ENCODE measurements around the gene SNX33.
"Not testable (repeated sequence)": the region's sequence is repeated elsewhere in the genome, so short reads cannot be mapped to it uniquely, and the experiment has no call there.

SNX33 gene

DNA sequence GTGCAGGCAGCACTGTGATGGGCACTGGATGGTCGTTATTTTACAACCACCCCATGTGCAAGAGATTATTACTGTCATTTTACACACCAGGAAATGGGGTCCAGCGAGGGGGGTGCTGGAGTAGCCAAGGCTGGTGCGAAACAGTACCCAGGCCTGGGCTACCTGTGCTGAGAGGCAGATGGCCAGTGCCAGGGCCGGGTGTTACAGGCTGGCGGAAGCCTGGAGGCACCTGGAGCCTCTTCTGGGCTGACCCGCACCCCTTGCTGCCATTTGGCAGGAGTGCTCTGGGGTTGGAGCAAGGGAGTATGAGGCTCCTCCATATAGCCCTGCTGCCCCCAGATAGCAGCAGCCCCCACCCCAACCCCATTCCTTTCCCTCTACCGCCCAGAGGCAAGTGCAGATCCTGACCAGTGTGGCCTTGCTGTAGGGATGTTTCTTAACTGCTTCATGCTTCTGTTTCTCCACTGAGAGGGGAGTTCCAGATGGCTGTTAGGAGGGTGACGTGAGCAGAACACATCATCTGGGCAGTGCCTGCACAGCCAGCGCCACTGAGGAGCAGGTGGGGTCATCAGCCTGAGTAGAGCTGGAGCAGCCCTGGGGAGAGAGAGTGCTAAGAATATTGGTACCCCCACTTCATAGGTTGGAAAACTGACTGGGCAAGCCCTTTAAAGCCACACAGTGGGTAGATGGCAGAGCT is 15.3 kb downstream of the SNX33 start:
- no peak for DNase-seq (ENCODE audit: low read depth, low spot score)

DNA sequence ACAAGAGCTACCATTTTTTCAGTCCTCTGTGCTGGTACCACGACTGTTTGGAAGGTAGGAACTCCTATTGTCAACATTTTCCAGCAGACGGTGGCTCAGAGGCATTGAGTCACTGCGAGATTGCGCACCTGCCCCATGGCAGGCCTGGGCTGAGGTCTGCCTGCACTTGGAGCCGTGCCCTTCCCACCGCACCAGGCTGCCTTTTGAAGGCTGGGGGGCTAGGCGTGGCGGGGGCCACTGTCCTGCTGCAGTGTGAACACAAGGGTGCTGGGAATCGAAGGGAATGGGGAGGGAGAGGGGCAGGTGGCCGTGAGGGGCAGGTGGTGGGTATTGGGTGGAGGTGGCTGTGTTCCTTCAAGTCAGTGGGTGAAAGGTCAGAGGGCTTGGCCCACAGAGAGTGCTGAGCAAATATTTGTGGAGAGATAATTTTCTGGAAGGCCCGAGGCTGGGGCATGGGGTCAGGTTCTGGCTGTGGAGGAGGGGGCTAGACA is 16.3 kb downstream of the SNX33 start:
- DNase-seq (ENCODE audit: low read depth, low spot score) = no peak

DNA sequence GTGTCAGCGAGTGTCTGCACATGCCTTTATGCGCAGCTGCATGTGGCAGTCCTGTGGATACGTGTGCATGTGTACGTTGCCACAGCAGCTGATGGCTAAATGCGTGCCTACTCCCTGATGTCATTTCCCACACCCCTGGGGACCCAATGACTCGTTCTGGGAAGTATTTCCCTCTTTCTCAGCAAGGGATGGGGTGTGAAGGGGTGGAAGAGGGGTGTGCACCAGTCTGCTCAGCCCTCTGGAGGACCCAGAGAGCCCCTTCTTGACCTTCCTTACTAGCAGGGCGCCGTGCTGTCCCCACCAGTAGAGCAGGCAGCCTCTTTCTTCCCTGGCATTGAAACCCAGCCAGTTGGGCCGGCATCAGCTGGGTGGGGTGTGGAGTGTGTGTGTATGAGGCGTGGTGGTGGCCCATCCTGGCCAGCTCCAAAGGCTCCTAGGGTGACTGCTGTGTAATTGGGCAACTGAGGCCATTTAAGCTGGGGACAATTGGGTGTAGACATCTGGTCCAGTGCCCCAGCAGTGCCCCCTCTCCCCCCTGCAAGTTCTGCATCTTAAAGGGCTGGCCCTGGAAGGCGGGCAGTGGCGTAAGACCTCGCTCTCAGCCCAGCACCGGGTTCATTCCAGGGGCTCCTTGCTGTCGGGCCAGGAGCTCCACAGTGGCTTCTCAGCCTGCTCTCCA is 19.2 kb downstream of the SNX33 start:
- no peak for DNase-seq (ENCODE audit: low read depth, low spot score)

DNA sequence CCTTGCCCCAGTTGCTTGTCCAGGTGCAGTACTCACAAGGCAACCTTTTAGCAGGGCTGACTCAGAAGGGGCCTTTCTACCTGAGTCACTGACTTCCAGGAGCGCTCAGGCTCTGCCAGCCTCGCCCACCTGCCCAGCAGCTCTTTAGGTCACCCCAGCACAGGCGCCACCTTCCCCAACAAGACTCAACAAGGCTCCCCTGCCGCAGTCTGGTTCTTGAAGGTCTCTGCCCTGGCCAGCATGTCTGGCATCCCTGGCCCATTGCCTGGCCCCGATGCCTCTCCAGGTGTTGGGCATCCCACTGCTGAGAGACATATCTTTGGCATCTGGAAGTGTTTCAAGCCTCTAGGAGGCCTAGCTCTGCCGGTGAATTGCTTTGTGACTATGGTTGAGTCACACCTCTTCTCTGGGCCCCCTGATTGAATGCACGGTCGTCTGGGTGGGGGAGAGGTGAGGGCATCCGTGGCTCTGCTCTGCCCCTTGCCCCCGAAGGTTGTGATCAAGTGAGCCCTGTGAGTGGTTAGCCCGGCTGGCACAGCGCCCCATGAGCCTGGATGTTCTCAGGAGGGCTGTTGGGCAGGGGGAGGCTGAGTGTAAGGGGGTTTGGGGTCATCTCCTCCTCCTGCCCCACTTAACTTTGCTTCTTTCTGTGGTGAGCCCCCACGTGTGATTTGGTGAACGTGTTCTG is 21.6 kb downstream of the SNX33 start:
- no peak for DNase-seq (ENCODE audit: low read depth, low spot score)

DNA sequence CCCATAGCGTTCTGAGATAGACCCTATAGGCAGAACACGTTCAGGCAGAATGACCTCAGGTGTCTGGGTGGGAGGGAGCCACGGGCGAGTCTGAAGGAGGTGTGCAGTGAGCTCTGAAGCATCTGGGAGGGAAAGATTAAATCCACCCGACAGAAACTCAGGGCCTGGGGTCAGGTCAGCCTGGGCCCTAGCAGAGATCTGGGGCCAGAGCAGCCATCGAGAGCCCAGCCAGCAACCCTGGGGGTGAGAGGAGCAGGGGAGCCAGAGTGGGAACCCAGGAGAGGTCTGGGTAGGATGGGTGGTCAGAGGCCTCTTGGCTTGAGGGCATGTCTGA is 22.1 kb downstream of the SNX33 start:
- DNase-seq (ENCODE audit: low read depth, low spot score) = no peak

DNA sequence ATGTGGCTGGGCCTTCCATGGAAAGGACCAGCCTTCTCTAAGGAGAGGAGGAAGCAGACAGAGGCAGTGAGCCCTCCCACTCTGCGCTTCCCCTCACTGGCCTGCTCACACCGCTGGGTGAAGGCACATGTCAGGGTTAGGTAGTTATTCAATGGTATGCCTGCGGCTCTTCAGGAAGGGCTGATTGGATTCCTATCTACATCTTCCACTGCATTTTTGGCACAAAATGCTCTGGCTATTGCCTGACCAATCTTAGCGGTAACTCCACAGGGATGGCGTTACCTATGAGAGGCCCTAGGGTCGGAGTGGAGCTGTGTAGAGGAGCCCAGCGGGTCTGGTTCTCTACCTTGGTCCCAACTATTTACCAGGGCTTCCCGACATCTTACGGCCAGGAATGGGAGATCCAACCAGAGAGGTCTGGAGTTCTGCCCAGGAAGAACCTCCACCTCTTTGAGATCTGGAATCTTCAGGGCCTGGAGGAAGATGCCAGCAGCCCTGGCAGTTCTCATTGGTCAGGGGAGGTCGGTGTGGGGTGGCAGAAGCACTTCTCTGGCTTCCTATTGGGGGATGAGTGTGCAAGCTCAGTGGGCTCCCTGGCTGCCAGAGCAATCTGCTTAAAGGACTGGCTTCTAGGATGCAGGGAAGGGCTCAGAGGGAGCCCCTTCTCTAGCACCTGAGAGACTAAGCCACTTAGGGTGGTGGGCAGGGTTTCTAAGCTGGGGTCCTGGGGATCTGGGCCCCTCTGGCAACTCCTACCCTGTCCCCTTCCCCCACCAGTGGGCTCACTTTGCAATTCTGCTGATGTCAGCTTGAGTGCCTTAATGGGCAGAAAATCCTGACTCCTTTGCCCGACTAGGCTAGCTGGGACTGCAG is 24.3 kb downstream of the SNX33 start:
- no peak for DNase-seq (ENCODE audit: low read depth, low spot score)

DNA sequence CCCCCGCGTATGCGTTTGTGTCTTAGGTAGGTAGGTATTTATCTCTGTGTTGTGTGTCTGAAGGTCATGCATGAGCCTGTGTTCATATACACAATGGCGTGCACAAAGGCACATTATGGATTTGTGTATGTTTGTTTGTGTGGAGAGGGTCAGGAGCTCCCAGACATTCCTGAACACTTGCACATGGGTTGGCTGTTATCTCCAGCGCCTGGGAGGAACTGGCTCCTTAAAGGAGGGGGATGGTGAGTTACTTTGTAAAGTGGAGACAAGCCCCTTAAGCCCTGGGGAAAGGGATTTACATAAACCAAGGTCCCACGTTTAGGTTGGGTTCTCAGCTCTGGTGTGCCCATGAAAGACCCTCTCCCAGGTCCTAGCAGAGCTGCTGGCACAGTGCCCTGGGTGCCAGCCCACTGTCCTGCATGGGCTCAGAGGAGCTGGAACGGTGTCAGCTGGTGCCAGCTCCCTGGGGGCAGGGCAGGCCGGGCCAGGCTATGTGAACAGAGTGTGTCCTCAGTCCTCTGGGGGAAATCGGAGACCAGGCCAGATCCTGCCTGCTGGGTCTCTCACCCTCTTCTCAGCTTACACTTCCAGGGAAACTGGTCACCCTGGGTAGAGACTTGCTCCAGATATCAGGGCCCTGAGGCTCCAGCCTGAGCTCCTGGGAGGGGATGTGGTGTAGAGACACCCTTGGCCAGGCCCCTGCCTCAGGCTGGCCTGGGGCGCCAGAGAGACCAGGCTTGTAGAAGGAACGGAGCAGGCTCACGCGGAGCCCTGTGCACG is 25.1 kb downstream of the SNX33 start:
- DNase-seq (ENCODE audit: low read depth, low spot score) = no peak

DNA sequence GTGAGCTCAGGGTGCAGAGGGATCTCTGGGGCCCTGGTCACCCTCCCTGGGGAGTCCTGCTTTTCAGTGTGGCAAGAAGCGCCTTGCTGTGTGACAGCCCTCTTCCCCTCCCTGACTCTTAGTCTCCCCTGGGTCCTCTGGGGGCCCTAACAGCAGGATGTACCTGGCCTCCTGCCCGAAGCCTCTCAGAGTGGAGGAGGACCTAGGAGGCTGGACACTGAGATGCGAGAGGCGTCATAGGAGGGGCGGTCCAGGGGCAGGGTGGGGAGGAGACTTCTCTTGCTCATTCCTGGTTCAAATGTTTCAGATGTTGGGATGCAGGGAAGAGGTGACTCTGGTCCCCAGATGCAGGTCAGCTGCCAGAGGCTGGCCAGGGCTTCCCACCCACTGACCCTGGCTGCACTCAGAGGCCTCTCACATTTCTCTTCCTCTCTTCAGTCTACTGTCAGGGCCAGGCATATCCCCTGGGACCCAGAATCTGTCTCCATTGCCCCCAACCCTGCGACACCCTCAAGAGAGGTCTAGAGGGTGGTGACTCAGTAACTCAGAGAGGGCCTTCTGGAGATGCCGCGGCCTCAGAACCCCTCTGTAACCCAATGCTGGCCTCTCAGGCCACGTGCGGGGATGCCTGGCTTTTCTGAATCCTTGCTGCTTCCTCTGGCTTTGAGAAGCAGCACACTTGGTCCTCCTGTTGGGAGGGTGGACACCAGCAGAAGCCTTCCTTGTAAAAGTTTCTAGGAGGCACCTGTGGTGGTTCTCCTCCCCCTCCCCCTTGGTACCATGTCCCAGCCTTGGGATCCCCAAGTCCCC is 25.9 kb downstream of the SNX33 start:
- DNase-seq (ENCODE audit: low read depth, low spot score) = no peak

DNA sequence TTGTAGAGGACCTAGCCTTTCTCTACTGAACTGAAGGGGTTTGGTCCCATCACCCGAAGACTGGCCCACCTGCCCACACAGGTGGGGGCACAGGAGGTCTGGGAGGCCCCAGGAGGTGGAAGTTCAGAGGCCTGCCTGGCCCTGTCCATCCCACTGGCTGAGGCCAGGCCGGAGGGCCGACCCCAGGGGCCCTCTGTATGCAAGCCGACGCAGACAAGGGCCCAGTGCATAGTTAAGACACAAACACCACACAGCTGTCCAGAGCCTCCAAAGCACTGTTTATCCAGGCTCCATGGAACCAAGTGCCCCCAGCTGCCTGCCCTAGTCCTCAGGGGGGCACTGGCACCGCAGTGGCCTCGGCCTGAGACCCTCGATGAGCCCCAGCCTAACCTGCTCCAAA is 26.7 kb downstream of the SNX33 start:
- DNase-seq (ENCODE audit: low read depth, low spot score) = no peak

DNA sequence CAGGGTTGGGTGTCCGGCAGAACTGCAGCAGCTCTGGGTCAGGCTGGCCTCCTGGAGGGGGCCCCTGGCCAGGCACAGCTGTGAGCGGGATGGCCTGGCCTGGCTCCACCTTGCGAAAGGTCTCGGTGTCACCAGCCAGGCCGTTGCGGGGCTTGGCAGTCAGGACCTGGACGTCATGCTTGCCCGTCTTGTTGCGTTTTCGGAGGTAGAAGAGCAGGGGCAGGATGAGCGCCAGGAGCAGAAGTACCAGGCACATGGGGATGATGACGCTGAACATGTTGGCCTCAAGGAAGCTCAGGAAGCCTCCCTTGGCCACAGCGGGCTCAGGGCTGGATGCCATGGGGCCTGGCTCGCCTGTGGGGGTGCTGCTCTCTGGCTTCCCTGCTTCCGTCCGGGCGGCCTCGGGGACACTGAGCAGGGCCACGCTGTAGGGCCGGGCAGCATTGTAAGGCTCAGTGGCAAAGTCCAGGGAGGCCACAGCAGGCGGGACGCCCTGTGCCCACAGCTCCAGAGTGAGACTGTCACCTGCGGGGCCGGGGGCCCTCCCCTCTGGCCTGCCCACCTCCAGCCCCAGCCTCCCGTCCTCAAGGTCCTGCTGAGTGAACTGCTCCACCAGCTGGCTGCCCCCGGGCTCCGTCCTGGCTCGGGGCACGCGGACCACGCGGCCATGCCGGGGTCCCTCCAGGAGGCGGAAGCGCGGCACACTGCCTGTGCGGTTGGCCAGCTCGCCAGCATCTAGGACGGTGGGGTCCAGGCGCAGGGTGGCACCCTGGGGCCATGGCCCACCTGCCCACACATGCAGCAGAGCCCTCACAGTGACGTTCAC is 28.1 kb downstream of the SNX33 start:
- no peak for DNase-seq (ENCODE audit: low read depth, low spot score)

DNA sequence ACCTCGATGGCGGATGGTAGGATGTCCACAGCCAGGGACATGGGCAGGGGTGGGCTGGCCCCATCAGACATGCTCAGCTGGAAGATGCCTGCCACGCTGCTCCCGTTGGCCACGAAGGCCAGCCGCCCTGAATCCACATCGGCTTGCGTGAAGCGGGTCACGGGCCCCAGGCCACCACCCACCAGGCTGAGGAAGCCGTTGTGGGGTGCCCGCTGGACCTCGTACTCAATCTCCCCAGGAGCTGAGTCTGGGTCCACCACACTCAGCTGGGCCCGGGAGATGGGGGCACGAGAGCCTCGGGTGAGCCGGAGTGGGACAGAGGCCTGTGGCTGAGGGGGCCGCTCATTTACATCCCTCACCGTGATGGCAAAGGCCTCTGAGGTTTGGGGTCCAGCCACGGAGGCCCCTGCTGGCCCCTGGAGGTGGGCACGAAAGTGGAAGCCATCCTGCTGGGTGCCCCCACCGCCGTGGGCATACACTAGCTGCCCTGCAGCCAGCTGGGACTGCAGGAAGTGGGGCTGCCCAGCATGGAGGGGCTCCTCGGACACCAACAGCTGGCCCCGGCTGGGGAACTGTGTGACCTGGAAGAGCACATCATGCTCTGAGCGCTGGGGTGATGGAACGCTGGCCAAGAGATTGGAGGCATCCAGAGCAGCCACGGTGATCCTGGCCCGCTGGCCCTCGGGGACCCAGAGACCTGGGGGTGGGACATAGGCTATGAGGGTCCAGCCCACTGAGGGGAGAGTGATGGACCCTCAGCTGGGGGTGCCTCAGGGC is 29.2 kb downstream of the SNX33 start:
- no peak for DNase-seq (ENCODE audit: low read depth, low spot score)

DNA sequence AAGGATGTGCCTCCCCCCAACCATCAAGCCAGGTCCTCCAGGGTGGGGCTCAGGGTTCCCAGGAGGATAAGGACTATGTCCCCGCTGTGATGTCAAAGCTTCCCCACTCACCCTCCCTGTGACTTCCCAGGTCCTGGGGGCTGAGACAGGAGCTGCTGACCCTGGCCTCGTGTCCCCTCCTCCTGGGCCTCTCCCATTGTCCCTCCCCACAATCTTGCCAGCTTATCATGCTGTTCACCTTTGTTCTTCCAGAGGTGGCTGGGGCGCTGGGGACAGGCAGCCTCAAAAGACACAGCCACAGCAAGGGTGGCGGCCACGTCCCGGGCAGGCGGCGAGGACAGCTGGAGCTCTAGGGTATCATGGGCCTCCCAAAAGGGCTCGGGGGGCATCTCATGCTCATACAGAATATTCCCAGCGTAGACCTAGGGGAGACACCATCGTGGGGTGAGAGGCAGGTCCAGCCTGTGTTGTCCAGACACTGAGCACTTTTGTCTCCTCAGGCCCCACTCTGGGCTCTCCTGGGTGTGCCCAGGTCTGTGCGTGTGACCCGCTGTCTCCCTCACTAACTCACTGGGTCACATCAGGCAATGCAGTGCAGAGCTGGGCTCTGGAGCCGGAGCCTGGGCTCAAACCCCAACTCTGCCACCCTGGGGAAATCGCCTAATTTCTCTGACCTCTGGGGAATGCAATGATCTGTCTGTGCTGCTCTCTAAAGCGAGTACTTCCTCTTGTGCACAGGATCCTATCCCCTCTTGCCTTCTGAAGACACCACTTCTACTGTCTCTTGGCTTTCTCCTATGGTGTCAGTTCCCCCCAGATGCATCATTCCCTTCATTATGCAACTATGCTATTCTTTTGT is 30.0 kb downstream of the SNX33 start:
- DNase-seq (ENCODE audit: low read depth, low spot score) = no peak

DNA sequence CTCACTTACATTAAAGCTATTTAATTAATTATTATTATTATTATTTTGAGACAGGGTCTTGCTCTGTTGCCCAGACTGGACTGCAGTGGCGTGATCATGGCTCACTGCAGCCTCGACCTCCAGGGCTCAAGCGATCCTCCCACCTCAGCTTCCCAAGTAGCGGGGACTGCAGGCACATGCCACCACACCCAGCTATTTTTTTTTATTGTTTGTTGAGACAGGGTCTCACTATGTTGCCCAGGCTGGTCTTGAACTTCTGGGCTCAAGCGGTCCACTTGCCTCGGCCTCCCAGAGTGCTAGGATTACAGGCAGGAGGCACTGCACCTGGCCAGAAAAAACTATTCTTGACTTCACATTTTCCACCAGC is 30.6 kb downstream of the SNX33 start:
- not testable (repeated sequence) for DNase-seq (ENCODE audit: low read depth, low spot score)

DNA sequence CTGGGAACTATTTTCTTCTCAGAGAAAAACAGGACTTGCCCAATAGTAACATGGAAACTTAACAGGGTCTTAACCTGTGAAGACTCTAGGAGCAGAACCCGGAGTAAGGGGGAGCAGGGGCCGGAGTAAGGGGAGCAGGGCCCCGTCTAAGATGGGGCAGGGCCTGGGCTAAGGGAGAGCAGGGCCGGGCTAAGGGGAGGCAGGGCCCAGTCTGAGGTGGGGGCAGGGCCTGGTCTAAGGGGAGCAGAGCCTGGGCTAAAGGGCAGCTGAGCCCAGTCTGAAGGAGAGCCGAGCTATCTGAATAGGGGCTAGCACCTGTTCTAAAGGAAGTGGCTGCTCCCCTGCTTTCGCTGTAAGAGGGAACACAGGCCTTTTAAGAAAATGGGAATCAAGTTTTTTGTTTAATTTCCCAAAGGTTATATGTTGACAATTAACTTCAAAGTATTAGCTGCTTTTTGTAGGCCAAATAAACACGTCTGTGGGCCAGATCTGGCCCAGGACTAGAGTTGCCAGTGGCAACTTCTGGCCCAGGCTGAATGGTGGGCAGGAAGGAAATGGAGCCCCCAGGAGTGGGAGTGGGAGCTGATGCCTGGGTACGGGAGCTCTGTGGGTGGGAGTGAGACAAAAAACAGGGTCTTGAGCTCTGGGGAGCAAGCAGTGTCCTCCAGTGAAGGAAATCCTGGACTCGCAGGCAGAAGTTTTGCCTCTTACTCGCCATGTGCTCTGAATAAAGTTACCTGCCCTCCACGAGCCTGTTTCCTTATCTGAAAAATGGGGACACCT is 32.5 kb downstream of the SNX33 start:
- DNase-seq (ENCODE audit: low read depth, low spot score) = no peak

DNA sequence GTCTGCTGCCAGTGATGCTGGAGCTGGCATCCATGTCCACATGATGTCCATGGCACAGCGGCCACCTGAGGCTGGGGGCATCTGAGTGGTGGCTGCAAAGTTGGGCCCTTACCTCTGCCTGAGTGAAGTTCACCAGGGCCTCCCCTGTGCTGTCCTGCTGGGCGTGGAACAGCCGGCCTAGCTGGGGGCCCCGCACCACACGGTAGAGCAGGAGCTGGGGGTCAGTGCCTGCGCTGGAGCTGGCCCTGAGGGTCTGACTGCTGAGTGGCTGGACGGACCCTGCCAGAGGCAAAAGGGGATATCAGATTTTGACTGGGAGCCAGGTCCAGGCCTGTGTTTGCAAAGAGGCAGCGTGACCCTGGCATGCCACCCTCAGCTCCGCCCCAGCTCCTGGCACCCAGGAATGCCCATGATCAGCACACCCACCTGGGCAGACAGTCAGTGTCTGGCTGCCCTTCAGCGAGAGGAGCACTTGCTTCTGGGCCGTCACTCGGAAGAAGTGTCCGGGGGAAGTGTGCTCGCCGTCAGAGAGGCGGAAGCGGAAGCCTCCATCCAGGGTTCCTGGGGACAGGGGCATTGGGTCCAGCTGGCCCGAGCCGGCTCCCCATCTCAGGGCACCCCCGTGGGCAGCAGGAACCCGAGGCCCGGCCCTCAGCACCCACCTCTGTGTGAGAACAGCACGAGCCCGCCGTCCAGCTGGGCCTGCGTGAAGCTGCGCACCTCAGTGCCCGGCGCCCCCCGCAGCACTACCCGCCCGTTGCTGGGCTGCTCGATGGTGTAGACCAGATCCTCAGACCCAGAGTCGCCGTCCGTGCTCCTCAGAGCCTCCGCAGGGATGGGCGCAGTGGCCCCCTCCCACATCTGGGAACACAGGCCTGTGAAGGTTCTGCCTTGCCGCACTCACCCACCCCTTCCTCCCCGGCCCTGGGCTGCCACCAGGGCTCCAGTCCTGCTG is 34.7 kb downstream of the SNX33 start:
- no peak for DNase-seq (ENCODE audit: low read depth, low spot score)

Measured in activated CD4-positive, CD25-positive, alpha-beta regulatory T cell treated with anti-CD3 and anti-CD28 coated beads, Interleukin-2, amount 50 U/mL, for 16 hours (primary cell).